Heart right ventricle (tissue), 16 donors: ENCODE measurements around the gene ALX4. TPM values are rescaled to one million over a fixed set of nuclear protein-coding genes. Genes with fewer than 3 reads are reported as not detected.

Source experiments
- ATAC-seq, 8 donors: fragments of 200-7000 bp; cut with Tn5 transposase; one replicate each; pipeline ENCODE4 v1.9.1; 2020; ENCODE audit warnings: mild to moderate bottlenecking in 8 of 8, moderate library complexity in 8 of 8, moderate number of reproducible peaks in 1 of 8
- DNase-seq, 2 donors: peaks; one replicate each; pipeline ENCODE4 v3.0.0-alpha.2; 2020
- H3K27ac ChIP-seq, 10 donors: fragments of 200-600 bp; sonication (generic) in 2 of 10; one replicate each; pipeline versions ENCODE4 v1.5.0 to v1.8.0; 2020 to 2022; ENCODE audit warnings: mild to moderate bottlenecking in 3 of 10
- H3K27me3 ChIP-seq, 7 donors: fragments of 200-600 bp; one replicate each; pipeline ENCODE4 v1.8.0; 2021 to 2022; ENCODE audit warnings: mild to moderate bottlenecking in 2 of 7
- H3K36me3 ChIP-seq, 9 donors: fragments of 200-600 bp; sonication (generic) in 1 of 9; one replicate each; pipeline versions ENCODE4 v1.5.0 to v1.8.0; 2020 to 2022; ENCODE audit warnings: mild to moderate bottlenecking in 2 of 9
- H3K4me1 ChIP-seq, 9 donors: fragments of 200-600 bp; sonication (generic) in 1 of 9; one replicate each; pipeline versions ENCODE4 v1.5.0 to v1.8.0; 2020 to 2022; ENCODE audit warnings: mild to moderate bottlenecking in 4 of 9
- H3K4me3 ChIP-seq, 10 donors: fragments of 200-600 bp; sonication (generic) in 2 of 10; one replicate each; pipeline versions ENCODE4 v1.5.0 to v1.8.0; 2020 to 2022; ENCODE audit warnings: mild to moderate bottlenecking in 7 of 10, moderate library complexity in 2 of 10
- H3K9me3 ChIP-seq, 11 donors: fragments of 200-600 bp in 10 of 11; sonication (generic) in 2 of 11; one replicate each; pipeline versions ENCODE4 v1.5.0 to v1.8.0; 2013 to 2022; ENCODE audit warnings: mild to moderate bottlenecking in 2 of 11, control low read depth in 1 of 11, moderate library complexity in 1 of 11
- CTCF ChIP-seq, 9 donors: fragments of 200-600 bp; sonication (generic) in 2 of 9; IDR thresholded peaks; one replicate each; pipeline versions ENCODE4 v1.5.0 to v1.8.0; 2021 to 2022; ENCODE audit warnings: antibody characterized with exemption in 9 of 9, mild to moderate bottlenecking in 5 of 9, moderate library complexity in 1 of 9
- WGBS, 2 donors: extraction: QIAGEN DNeasy Blood & Tissue Kit; methylation state at CpG; one replicate each; pipeline ENCODE4 v1.1.7; 2013; ENCODE audit warnings: inconsistent platforms in 1 of 2; 5-methylcytosine and 5-hydroxymethylcytosine counted together
- intact Hi-C, 10 donors: fragments of 100-400 bp; cut with DNase I; formaldehyde crosslinking; loops; one replicate each; pipeline versions ENCODE4 v1.11.1 to v1.14.2; 2022
- polyA plus RNA-seq, 2 donors: library from polyadenylated mRNA; stranded (reverse); fragments of 200-250 nt; gene quantifications; one replicate each; pipeline ENCODE4 v1.2.3, GENCODE V29; 2013
- total RNA-seq, 10 donors: library from RNA; stranded (reverse); fragmentation: NEBNext Ultra II Directional in 3 of 10; extraction: Animal tissue kit (Norgen Biotek cat#: 25700) in 3 of 10; gene quantifications; one replicate each; pipeline versions ENCODE4 v1.2.1 to v1.2.4, GENCODE V29; 2021 to 2023
- donor health status: Arrhythmogenic right ventricular cardiomyopathy.
- donor health status: ischemic (EF 13 %, LVEDD 7.1; RV severe dilation, severe dysfunction).
- donor health status: healthy with polysubstance abuse.
- donor health status: DM: no; HTN: yes; CAD: no.
- donor health status: DM: no; HTN: no; CAD: no.
- donor health status: ischemic (EF 25% LVEDD 6.9; RV normal size, moderate dysfunction).
- donor health status: ischemic (EF 25% LVEDD 5.7; RV mildly dilated, moderate dysfunction).
- donor health status: healthy.
- donor health status: DM: yes; HTN: yes; CAD: no.
- donor health status: Ischemic cardiomyopathy.
- donor health status: ischemic (EF 35%, LVEDD 5.7; RV mildly dilated, moderate dysfunction).
- donor health status: nonischemic (EF 11% LVEDD 7.7; RV severe dilation, severe dysfunction).
- donor health status: DM: yes; HTN: yes; CAD: no.
- donor health status: PGD.
- donor health status: ischemic (EF 29% LVEDD 5.4; RV normal size, mild dysfunction).
- donor health status: nonischemic (EF 23%, LVEDD 6.1; RV moderate dilation, normal function).

ALX4 gene
- total and polyA plus RNA-seq, 12 donors = 0.01 to 0.07 (median 0.06) TPM; not detected in 5

- TF ChIP-seq CTCF (IDR thresholded peaks at IDR 0.05) = no peak
- intact Hi-C loops = no loop called here
- Histone ChIP-seq H3K27me3 (no peaks in the 10 kb centered on the region), H3K36me3 (no peaks in the 10 kb centered on the region), H3K27ac (no peak overlapping the region), H3K9me3 (no peaks in the 10 kb centered on the region), H3K4me1 (no peaks in the 10 kb centered on the region), H3K4me3 (no peak overlapping the region)
- ATAC-seq (no peak), DNase-seq (no peak)
- WGBS, 2 donors = 81 to 82% methylated on average over 8 of the region's 8 CpGs
Measured at GRCh38 chr11:44264438-44264749, 45.5 kb downstream of the ALX4 start.

- no peak for TF ChIP-seq CTCF (IDR thresholded peaks at IDR 0.05)
- Histone ChIP-seq H3K9me3 (no peaks in the 10 kb centered on the region), H3K27ac (no peak overlapping the region), H3K36me3 (no peaks in the 10 kb centered on the region), H3K4me1 (no peaks in the 10 kb centered on the region), H3K27me3 (no peaks in the 10 kb centered on the region), H3K4me3 (no peak overlapping the region)
- intact Hi-C loops = no loop called here
- 88 to 94% methylated on average over 20 of the region's 20 CpGs for WGBS, 2 donors
- ATAC-seq (no peak), DNase-seq (no peak)
Measured at GRCh38 chr11:44263738-44264437, 46.1 kb downstream of the ALX4 start.

DNA sequence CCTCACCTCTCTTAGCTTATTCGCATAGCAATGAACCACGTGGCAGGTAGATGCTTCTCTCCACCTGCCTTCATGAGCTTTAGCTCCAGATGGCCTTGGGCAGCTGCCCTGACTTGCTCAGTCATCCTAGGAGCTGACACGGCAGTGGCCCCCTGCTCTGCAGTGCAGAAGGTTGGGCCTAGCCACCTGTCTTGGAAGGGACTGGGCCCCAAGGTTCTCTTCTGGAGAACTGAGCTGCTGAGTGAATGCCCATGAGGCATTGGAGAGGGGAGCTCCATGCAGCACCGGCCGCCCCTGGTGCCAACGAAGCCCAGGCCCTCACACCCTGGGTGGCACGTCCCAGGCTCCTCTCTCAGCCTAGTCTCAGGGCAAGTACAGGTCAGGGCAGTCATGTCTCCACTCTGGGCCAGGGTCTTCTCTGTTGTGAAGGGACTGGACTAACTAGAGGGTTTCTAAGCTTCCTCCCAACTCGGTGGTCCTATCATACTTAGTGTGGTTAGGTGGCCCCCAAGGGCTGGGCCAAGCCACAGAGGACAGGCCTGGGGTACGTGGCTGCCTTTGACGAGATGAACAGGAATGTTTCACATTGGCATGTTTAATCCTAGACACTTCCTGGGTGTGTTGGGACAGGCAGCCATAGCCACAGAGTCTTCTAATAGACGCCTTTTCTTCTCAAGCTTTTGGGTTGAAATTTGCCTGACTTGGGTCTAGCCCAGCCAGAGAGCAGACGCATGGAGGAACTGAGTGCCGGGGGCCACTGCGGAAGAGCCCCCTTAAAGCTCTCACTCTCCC is 47.9 kb downstream of the ALX4 start:
- H3K4me1 ChIP-seq = peaks cover 0 to 3% (median 0%) of the 10 kb centered on the region in 9 donors
- ATAC-seq = no peak
- DNase-seq = no peak
- H3K4me3 ChIP-seq = no peak overlapping the region
- intact Hi-C loops = no loop called here
- no peaks in the 10 kb centered on the region for H3K27me3 ChIP-seq
- H3K9me3 ChIP-seq = no peaks in the 10 kb centered on the region
- no peak for TF ChIP-seq CTCF (IDR thresholded peaks at IDR 0.05)
- WGBS, 2 donors = 93 to 94% methylated on average over 14 of the region's 14 CpGs
- H3K36me3 ChIP-seq = no peaks in the 10 kb centered on the region
- no peak overlapping the region for H3K27ac ChIP-seq

GRCh38 chr11:44260081-44260480 is 49.9 kb downstream of the ALX4 start:
- Histone ChIP-seq H3K27me3 (no peaks in the 10 kb centered on the region), H3K9me3 (no peaks in the 10 kb centered on the region), H3K4me1 (peaks cover 0 to 11% (median 2%) of the 10 kb centered on the region in 9 donors), H3K36me3 (no peaks in the 10 kb centered on the region), H3K4me3 (no peak overlapping the region), H3K27ac (no peak overlapping the region)
- ATAC-seq = no peak
- DNase-seq = no peak
- no peak for TF ChIP-seq CTCF (IDR thresholded peaks at IDR 0.05)
- 78 to 80% methylated on average over 4 of the region's 4 CpGs for WGBS, 2 donors
- intact Hi-C loops = no loop called here
